Ishikawa (cell line): ENCODE measurements around the gene CDK5.

Experiments
- CEBPB ChIP-seq: IDR thresholded peaks from 2 replicates; pipeline ENCODE4 v1.6.1; 2012
- CREB1 ChIP-seq: IDR thresholded peaks from 2 replicates; pipeline ENCODE4 v1.6.1; 2012; ENCODE audit warnings: low read depth
- EGR1 ChIP-seq: IDR thresholded peaks from 2 replicates; pipeline ENCODE4 v1.6.1; 2012
- EP300 ChIP-seq: IDR thresholded peaks from 2 replicates; pipeline ENCODE4 v1.6.1; 2012; ENCODE audit warnings: borderline replicate concordance
- FOXM1 ChIP-seq: IDR thresholded peaks from 2 replicates; pipeline ENCODE4 v1.6.1; 2012; ENCODE audit warnings: low read depth, borderline replicate concordance
- NFIC ChIP-seq: IDR thresholded peaks from 2 replicates; pipeline ENCODE4 v1.6.1; 2012
- RAD21 ChIP-seq: IDR thresholded peaks from 2 replicates; pipeline ENCODE4 v1.6.1; 2012; ENCODE audit warnings: low read depth
- TAF1 ChIP-seq: IDR thresholded peaks from 2 replicates; pipeline ENCODE4 v1.6.1; 2012; ENCODE audit warnings: low read depth, mild to moderate bottlenecking
- TCF12 ChIP-seq: IDR thresholded peaks from 2 replicates; pipeline ENCODE4 v1.6.1; 2012; ENCODE audit warnings: low read depth
- TEAD4 ChIP-seq: IDR thresholded peaks from 2 replicates; pipeline ENCODE4 v1.6.1; 2012
- YY1 ChIP-seq: IDR thresholded peaks from 2 replicates; pipeline ENCODE4 v1.6.1; 2012; ENCODE audit warnings: low read depth
- ZBTB7A ChIP-seq: IDR thresholded peaks from 2 replicates; pipeline ENCODE4 v1.6.1; 2012; ENCODE audit warnings: low read depth
- TF ChIP-seq, protein P1 (sequence below): IDR thresholded peaks from 2 replicates; pipeline ENCODE4 v1.6.1; 2012; ENCODE audit warnings: low read depth, mild to moderate bottlenecking
- TF ChIP-seq, protein P2 (sequence below): IDR thresholded peaks from 2 replicates; pipeline ENCODE4 v1.6.1; 2012
- TF ChIP-seq, protein P3 (sequence below): IDR thresholded peaks from 2 replicates; pipeline ENCODE4 v1.6.1; 2012

CDK5 gene

DNA sequence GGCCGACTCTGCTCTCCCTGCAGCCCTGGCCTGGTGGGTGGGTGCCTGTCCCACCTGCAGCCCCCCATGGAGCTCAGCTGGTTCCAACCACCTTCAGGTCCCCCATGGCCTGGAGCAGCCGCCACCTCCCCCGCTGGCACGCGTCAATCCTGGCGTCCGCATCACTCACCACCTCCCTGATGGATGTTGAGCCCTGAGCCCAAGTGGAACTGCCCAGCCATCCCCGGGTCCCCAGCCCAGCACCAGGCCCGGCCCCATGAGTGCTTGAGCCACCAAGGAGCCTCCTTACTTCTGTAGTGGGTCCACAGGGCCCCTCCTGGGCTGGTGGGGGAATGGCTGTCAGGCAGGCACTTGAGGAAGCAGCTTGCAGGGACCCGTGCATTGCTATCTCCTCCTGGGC, 43.2 kb upstream of the CDK5 start:
- TF ChIP-seq TAF1 (no peak), YY1 (no peak), TCF12 (no peak), CEBPB (no peak), CREB1 (no peak), EGR1 (no peak), ZBTB7A (no peak), NFIC (no peak), EP300 (no peak), TEAD4 (no peak), RAD21 (no peak), FOXM1 (no peak)
- TF ChIP-seq, protein P1, sequence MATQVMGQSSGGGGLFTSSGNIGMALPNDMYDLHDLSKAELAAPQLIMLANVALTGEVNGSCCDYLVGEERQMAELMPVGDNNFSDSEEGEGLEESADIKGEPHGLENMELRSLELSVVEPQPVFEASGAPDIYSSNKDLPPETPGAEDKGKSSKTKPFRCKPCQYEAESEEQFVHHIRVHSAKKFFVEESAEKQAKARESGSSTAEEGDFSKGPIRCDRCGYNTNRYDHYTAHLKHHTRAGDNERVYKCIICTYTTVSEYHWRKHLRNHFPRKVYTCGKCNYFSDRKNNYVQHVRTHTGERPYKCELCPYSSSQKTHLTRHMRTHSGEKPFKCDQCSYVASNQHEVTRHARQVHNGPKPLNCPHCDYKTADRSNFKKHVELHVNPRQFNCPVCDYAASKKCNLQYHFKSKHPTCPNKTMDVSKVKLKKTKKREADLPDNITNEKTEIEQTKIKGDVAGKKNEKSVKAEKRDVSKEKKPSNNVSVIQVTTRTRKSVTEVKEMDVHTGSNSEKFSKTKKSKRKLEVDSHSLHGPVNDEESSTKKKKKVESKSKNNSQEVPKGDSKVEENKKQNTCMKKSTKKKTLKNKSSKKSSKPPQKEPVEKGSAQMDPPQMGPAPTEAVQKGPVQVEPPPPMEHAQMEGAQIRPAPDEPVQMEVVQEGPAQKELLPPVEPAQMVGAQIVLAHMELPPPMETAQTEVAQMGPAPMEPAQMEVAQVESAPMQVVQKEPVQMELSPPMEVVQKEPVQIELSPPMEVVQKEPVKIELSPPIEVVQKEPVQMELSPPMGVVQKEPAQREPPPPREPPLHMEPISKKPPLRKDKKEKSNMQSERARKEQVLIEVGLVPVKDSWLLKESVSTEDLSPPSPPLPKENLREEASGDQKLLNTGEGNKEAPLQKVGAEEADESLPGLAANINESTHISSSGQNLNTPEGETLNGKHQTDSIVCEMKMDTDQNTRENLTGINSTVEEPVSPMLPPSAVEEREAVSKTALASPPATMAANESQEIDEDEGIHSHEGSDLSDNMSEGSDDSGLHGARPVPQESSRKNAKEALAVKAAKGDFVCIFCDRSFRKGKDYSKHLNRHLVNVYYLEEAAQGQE = no peak
- TF ChIP-seq, protein P2, sequence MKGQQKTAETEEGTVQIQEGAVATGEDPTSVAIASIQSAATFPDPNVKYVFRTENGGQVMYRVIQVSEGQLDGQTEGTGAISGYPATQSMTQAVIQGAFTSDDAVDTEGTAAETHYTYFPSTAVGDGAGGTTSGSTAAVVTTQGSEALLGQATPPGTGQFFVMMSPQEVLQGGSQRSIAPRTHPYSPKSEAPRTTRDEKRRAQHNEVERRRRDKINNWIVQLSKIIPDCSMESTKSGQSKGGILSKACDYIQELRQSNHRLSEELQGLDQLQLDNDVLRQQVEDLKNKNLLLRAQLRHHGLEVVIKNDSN = no peak
- TF ChIP-seq, protein P3, sequence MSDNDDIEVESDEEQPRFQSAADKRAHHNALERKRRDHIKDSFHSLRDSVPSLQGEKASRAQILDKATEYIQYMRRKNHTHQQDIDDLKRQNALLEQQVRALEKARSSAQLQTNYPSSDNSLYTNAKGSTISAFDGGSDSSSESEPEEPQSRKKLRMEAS = no peak

DNA sequence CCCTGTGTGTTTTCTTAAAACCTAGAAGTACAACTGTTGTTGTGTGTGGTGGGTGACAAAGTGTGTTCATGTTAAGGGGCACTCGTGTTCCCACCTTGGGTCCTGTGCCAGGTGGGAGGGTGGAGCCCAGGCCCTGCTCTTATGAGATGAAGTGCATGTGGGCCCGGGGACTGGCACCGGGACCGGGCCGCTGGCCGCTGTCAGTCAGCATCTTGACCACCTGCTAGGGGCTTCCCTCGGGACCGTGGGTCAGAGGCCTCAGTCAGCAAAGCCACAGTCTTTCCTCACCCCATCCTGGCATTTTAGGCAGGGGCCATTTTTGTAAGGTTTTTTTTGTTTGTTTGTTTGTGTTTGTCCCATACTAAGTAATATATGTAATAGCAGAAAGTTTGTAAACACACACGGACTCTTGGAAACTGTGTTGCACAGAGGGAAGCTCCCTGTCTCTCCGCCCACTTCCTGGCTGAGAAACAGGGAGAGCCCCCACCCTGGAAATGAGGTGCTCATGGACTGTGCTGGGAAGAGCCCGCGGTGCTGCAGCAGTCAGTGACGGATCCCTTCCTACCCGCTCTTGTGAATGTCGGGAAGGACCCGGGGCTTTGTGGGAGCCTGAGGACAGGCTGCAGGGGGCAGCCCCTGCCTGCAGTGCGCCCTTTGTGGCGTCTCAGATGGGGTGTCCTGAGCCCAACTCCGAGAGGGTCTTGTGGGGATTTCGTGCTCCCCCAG, 42.0 kb upstream of the CDK5 start:
- TF ChIP-seq EGR1 (no peak), TCF12 (no peak), EP300 (no peak), RAD21 (no peak), TAF1 (no peak), YY1 (no peak), FOXM1 (no peak), TEAD4 (no peak), CEBPB (no peak), ZBTB7A (no peak), NFIC (no peak)

DNA sequence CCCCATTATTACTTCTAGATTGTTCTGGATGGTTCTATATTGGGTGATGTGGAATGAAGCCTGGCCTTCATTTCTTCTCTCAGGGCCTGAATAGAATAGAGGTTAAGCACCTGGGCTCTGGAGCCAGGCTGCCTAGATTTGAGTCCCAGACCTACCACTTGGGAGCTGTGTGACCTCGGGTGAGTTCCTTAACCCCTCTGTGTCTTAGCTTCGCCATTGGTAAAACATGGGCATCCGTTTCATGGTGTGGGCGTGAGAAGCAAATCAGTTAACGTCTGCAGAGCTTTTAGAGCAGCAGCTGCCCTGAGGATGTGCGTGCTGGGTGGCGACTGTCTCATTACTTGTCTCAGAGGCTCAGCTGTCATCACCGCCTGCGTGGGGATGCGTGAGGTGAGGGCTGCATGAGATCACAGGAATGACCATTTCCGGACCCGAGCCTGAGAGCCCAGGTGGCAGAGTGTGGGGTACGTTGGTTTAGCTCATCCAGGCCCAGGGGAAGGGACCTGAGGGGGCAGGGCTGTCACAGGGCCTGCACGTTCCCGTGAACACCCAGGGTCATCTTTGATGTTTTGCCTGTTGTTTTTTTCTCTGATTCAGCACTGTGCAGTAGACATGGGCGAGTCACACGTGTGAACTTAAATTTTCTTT, 38.3 kb upstream of the CDK5 start:
- no peak for TF ChIP-seq CREB1
- TF ChIP-seq YY1 = no peak
- TF ChIP-seq, protein P2 = no peak
- no peak for TF ChIP-seq TCF12
- TF ChIP-seq TEAD4 = no peak

DNA sequence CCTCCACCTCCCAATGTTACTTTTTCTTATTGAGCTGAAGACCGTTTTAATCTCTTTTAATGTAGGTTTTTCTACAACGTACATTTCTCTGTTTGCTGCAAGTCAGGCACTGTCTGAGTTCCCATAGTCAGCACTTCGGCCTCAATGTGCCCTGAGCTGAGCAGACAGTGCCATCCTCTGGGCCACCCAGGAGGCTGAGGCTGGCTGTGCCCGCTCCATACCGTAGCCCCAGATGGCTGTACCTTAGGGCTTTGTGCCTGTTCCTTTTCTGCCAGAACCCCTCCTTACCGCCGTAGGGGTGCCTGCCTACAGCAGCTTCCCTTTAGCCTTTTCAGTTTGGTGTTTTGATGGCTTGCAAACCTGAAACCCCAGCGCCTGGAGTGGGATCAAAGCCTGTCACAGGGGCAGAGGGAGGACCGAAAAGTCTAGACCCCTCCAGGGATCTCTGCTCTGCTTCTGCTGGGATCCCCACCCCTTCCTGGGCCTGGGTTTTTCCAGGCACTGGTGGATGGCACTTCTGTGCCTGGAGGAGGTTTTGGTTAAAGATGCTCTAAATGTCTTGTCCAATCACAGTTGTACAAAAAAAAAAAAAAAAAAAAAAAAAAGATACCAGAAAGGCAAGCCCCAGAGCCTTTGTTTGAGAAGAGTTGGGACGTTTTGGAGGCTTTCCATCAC, 37.6 kb upstream of the CDK5 start:
- TF ChIP-seq EGR1 (no peak), EP300 (no peak), NFIC (no peak), ZBTB7A (no peak), CREB1 (no peak), YY1 (no peak), CEBPB (no peak), TCF12 (no peak), TAF1 (no peak), TEAD4 (no peak)
- TF ChIP-seq, protein P3 = no peak

DNA sequence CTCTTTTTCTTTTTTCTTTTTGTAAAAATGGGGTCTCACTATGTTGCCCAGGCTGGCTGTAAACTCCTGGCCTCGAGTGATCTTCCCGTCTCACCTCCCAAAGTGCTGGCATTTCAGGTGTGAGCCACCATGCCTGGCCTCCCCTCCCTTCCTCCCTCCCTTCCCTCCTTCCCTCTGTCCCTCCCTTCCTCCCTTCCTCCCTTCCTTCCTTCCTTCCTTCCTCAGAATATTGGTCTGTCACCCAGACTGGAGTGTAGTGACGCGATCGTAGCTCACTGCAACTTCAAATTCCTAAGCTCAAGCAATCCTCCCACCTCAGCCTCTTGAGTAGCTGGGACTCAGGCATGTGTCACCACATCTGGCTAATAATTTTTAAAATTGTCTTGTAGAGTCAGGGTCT, 37.0 kb upstream of the CDK5 start:
- TF ChIP-seq RAD21 (no peak), ZBTB7A (no peak), TAF1 (no peak), TCF12 (no peak), EP300 (no peak), EGR1 (no peak), FOXM1 (no peak), CREB1 (no peak), TEAD4 (no peak), NFIC (no peak), YY1 (no peak)
- TF ChIP-seq, protein P3 = no peak
- TF ChIP-seq, protein P2 = no peak

DNA sequence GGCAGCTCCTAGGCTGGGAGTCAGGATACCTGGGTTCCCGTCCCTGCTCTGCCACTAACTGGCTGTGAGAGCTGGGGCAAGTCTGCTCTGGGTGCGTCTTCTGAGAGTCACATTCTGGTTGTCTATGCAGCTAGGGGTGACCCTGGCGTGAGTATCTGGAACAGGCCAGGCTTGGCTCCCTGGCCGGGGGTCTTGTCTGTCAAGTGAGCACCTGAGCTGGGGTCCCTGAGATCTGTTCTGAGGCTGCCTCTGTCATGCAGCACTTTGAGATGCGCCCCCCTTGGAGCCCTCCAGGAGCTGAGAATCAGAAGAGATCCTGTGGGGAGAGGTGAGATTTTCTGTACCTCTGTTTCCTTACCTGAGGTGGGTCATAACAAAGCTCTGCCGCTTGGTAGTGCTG, 36.1 kb upstream of the CDK5 start:
- TF ChIP-seq, protein P3 = no peak
- no peak for TF ChIP-seq RAD21
- TF ChIP-seq NFIC = no peak
- TF ChIP-seq TCF12 = no peak
- TF ChIP-seq YY1 = no peak
- TF ChIP-seq FOXM1 = no peak
- TF ChIP-seq EP300 = no peak
- no peak for TF ChIP-seq CEBPB
- TF ChIP-seq, protein P2 = no peak
- no peak for TF ChIP-seq CREB1
- TF ChIP-seq, protein P1 = no peak
- TF ChIP-seq EGR1 = no peak
